ENCODE data around the gene KRTAP5-4. TPM values are rescaled to one million over a fixed set of nuclear protein-coding genes. Genes with fewer than 3 reads are reported as not detected.
"Not testable (repeated sequence)": the region's sequence is repeated elsewhere in the genome, so short reads cannot be mapped to it uniquely, and the experiment has no call there.

KRTAP5-4 gene
- total and polyA plus RNA-seq, 2 donors (not counting 1 experiment from before 2014, with no cell fraction given) = not detected

DNA sequence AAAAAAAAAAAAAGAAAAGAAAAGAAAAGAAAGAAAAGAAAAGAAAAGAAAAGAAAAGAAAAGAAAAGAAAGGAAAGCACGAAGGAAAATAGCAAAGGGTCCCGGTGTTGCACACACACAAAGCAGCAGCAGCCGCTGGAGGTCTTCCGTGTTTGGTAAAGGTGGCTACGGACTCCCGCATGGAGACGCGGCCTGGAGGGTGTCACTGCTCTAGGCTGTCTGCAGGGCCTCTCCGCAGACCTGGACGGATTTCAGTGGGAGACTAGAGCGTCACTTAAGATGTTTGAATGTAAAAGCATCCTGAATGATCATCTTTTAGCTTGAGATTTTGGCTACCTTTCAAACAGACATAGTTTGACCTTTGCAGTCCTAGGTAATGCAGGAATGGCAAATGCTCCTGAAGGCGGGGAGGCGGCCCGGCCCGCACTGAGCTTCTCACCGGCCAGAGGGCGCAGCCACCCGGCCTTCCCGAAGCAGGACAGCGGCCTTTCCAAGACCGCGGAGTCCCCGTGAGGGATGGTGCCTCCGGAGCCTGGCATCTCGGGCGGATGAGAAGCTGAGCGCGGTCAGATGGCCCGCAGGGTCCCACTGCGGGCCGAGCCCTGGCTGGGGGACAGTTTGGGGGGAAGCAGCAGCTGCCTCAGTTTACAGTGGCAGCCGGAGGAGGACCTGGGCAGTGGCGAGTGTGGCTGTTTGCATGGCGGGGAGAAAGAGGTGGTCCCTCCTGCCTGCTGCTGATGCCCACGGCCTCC is 26.1 kb upstream of the KRTAP5-4 start:
- peaks cover 19% of the 10 kb centered on the region for H3K27me3 Mint-ChIP-seq
- H3K27ac Mint-ChIP-seq = no peak overlapping the region
- Histone ChIP-seq H3K4me2 (replicated peaks; ENCODE audit: low read depth, low read length, poor library complexity, severe bottlenecking) (no peak overlapping the region), H2AFZ (ENCODE audit: insufficient read depth, low read depth, low read length, poor library complexity, severe bottlenecking) (no peak overlapping the region), H3K4me1 (ENCODE audit: control insufficient read depth in 2 of 2, insufficient read depth in 2 of 2, low read length in 2 of 2) (peaks cover 0 to 6% of the 10 kb centered on the region in 2 donors), H3K9me3 (ENCODE audit: control extremely low read depth in 1 of 3, control insufficient read depth in 2 of 3, insufficient read depth in 1 of 3, low read length in 2 of 3) (no peaks in the 10 kb centered on the region), H3K27ac (ENCODE audit: low read length in 2 of 2) (no peak overlapping the region), H4K20me1 (ENCODE audit: control insufficient read depth, insufficient read depth, low read length, poor library complexity, severe bottlenecking) (no peaks in the 10 kb centered on the region), H3K79me2 (ENCODE audit: control insufficient read depth, insufficient read depth, low read length) (no peaks in the 10 kb centered on the region), H3K4me3 (ENCODE audit: control extremely low read depth in 1 of 5, extremely low read depth in 1 of 5, insufficient read depth in 1 of 5, low read depth in 2 of 5, low read length in 4 of 5) (no peak overlapping the region), H3K36me3 (replicated peaks in 1 of 2; ENCODE audit: control extremely low read depth in 1 of 2, control insufficient read depth in 1 of 2, extremely low read depth in 1 of 2, insufficient read depth in 2 of 2, low read length in 1 of 2) (no peaks in the 10 kb centered on the region), H3K9ac (ENCODE audit: low read length) (no peak overlapping the region), H3K27me3 (replicated peaks in 1 of 4; ENCODE audit: control extremely low read depth in 1 of 4, control insufficient read depth in 3 of 4, insufficient read depth in 4 of 4, low read length in 3 of 4) (peaks cover 0 to 5% (median 2%) of the 10 kb centered on the region in 4 experiments)
- H3K9me3 Mint-ChIP-seq (ENCODE audit: insufficient read depth) = no peaks in the 10 kb centered on the region
- no peaks in the 10 kb centered on the region for H3K4me1 Mint-ChIP-seq
- CTCF ChIA-PET = interaction anchor here (1.1 kb wide), 1 partner anchor 44 kb away, joined by 3 read pairs; no protein-coding TSS in a partner anchor
- ATAC-seq (ENCODE audit: low read depth) = no peak
- WGBS (ENCODE audit: insufficient coverage) = 94% methylated on average over 35 of the region's 35 CpGs
- intact Hi-C loops (cut with micrococcal nuclease) = no loop called here
- no peak overlapping the region for H3K4me3 Mint-ChIP-seq
- TF ChIP-seq, protein P1, sequence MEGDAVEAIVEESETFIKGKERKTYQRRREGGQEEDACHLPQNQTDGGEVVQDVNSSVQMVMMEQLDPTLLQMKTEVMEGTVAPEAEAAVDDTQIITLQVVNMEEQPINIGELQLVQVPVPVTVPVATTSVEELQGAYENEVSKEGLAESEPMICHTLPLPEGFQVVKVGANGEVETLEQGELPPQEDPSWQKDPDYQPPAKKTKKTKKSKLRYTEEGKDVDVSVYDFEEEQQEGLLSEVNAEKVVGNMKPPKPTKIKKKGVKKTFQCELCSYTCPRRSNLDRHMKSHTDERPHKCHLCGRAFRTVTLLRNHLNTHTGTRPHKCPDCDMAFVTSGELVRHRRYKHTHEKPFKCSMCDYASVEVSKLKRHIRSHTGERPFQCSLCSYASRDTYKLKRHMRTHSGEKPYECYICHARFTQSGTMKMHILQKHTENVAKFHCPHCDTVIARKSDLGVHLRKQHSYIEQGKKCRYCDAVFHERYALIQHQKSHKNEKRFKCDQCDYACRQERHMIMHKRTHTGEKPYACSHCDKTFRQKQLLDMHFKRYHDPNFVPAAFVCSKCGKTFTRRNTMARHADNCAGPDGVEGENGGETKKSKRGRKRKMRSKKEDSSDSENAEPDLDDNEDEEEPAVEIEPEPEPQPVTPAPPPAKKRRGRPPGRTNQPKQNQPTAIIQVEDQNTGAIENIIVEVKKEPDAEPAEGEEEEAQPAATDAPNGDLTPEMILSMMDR (IDR thresholded peaks at IDR 0.05) = no peak
- no peak for TF ChIP-seq EZH2 (IDR thresholded peaks at IDR 0.05; ENCODE audit: borderline replicate concordance, insufficient read depth, low read depth, low read length, poor library complexity, severe bottlenecking)
- no peak for DNase-seq
- POLR2A ChIA-PET = interaction anchor here (0.6 kb wide), 1 partner anchor 76 kb away, joined by 6 read pairs; no protein-coding TSS in a partner anchor

DNA sequence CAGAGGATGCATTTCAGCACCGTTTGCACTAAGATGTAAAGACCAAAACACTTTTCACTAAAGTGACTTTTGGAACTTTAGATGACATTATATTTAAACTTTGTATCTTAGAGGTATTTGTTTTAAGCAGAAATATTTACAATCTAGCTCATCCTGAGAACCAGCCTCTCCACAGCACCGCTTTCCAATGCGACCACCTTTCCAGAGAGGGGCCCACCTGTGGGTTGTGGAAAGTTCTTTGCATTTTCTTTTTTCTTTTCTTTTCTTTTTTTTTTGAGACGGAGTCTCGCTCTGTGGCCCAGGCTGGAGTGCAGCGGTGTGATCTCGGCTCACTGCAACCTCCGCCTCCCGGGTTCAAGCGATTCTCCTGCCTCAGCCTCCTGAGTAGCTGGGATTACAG is 24.6 kb upstream of the KRTAP5-4 start:
- H4K20me1 ChIP-seq (ENCODE audit: control insufficient read depth, insufficient read depth, low read length, poor library complexity, severe bottlenecking); intact Hi-C loops (cut with micrococcal nuclease); H3K4me1 Mint-ChIP-seq; DNase-seq; H3K4me1 ChIP-seq (ENCODE audit: control insufficient read depth in 2 of 2, insufficient read depth in 2 of 2, low read length in 2 of 2); ATAC-seq (ENCODE audit: low read depth); POLR2A ChIA-PET; H3K4me3 Mint-ChIP-seq; H3K4me3 ChIP-seq (ENCODE audit: control extremely low read depth in 1 of 5, extremely low read depth in 1 of 5, insufficient read depth in 1 of 5, low read depth in 2 of 5, low read length in 4 of 5); H3K27ac ChIP-seq (ENCODE audit: low read length in 2 of 2); H3K27me3 ChIP-seq (replicated peaks in 1 of 4; ENCODE audit: control extremely low read depth in 1 of 4, control insufficient read depth in 3 of 4, insufficient read depth in 4 of 4, low read length in 3 of 4); H3K27ac Mint-ChIP-seq; H3K4me2 ChIP-seq (replicated peaks; ENCODE audit: low read depth, low read length, poor library complexity, severe bottlenecking); H3K36me3 ChIP-seq (replicated peaks in 1 of 2; ENCODE audit: control extremely low read depth in 1 of 2, control insufficient read depth in 1 of 2, extremely low read depth in 1 of 2, insufficient read depth in 2 of 2, low read length in 1 of 2); H3K9ac ChIP-seq (ENCODE audit: low read length); H2AFZ ChIP-seq (ENCODE audit: insufficient read depth, low read depth, low read length, poor library complexity, severe bottlenecking); H3K9me3 Mint-ChIP-seq (ENCODE audit: insufficient read depth); H3K79me2 ChIP-seq (ENCODE audit: control insufficient read depth, insufficient read depth, low read length); H3K9me3 ChIP-seq (ENCODE audit: control extremely low read depth in 1 of 3, control insufficient read depth in 2 of 3, insufficient read depth in 1 of 3, low read length in 2 of 3): not testable (repeated sequence)
- CTCF ChIA-PET = interaction anchor here (0.9 to 1.5 kb wide), 3 partner anchors 9 to 355 kb away, joined by 4 to 6 read pairs (median 5); no protein-coding TSS in a partner anchor
- peaks cover 16% of the 10 kb centered on the region for H3K27me3 Mint-ChIP-seq
- WGBS (ENCODE audit: insufficient coverage) = 100% methylated on average over 4 of the region's 10 CpGs

Data from B cell (primary cell).